Gastrocnemius medialis (tissue), 4 donors: Measurements from ENCODE around the gene UGT1A5.

Experiments used
- POLR2A ChIP-seq, 2 donors: fragments of 450-650 bp; IDR thresholded peaks; one replicate each; pipeline ENCODE4 v1.6.1; 2017; ENCODE audit warnings: antibody characterized with exemption in 2 of 2, mild to moderate bottlenecking in 2 of 2, moderate library complexity in 2 of 2
- TF ChIP-seq, protein P1 (sequence below), 5 experiments: fragments of 450-650 bp in 3 of 5; fragments of 200-600 bp in 2 of 5; sonication (generic) in 2 of 5; IDR thresholded peaks in 4 of 5; conservative IDR thresholded peaks in 1 of 5; 1 replicate in 4 of 5; 2 replicates in 1 of 5; pipeline ENCODE4 v1.5.1; 2016 to 2019; ENCODE audit warnings: antibody characterized with exemption in 5 of 5, mild to moderate bottlenecking in 3 of 5, moderate library complexity in 3 of 5

DNA sequence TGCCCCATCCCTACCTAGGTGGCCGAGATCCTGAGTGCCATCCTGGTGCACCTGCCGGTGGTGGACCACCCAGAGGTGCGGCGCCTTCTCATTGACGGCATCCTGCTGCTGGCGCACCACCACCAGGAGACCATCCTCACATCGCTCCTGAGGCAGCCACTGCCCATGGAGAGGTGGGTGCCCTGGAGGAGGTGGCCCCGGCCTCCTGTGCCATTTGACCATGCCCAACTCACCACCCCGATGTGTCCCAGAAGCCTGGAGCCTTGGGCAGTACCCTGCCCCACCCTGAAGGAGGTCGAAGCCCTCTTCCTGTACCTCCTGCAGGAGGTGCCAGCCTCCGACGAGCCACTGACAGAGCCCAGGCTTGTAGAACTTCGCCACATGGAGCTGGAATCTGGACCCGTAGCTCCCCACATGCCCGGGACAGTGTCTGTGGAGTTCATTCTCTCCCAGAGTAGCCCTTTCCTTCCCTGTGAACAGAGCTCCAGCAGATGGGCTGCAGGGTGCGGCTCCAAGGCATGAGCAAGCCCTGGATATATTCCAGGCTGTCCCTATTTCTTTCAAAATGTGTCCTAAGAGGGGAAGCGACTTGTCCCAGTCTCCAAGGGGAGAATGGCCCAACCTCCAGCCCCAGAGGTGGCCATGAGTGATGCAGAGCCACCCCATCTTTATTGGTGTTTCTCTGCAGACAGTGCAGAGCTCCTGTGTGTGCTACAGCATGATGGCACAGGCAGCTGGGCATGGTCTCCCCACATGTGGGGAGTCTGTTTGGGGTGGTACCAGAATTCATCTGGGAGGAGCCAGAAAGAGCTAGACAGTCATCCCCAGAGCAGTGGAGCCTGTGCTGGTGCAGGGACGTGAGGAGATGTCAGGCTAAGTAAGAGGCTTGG, 107.4 kb downstream of the UGT1A5 start:
- TF ChIP-seq, protein P1, sequence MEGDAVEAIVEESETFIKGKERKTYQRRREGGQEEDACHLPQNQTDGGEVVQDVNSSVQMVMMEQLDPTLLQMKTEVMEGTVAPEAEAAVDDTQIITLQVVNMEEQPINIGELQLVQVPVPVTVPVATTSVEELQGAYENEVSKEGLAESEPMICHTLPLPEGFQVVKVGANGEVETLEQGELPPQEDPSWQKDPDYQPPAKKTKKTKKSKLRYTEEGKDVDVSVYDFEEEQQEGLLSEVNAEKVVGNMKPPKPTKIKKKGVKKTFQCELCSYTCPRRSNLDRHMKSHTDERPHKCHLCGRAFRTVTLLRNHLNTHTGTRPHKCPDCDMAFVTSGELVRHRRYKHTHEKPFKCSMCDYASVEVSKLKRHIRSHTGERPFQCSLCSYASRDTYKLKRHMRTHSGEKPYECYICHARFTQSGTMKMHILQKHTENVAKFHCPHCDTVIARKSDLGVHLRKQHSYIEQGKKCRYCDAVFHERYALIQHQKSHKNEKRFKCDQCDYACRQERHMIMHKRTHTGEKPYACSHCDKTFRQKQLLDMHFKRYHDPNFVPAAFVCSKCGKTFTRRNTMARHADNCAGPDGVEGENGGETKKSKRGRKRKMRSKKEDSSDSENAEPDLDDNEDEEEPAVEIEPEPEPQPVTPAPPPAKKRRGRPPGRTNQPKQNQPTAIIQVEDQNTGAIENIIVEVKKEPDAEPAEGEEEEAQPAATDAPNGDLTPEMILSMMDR (IDR thresholded peaks at IDR 0.05 in 4 of 5, conservative IDR thresholded peaks at IDR 0.05 in 1 of 5): no peak
- no peak for TF ChIP-seq POLR2A (IDR thresholded peaks at IDR 0.05)
